B cell (primary cell): Measurements from ENCODE around the gene BFSP1.

Experiments
- CTCF ChIP-seq: fragments of 200-600 bp; IDR thresholded peaks from one replicate; pipeline ENCODE4 v1.8.0; 2022; ENCODE audit warnings: antibody characterized with exemption, mild to moderate bottlenecking
- EZH2 ChIP-seq: IDR thresholded peaks from 2 replicates; pipeline ENCODE4 v1.6.1; 2012; ENCODE audit warnings: borderline replicate concordance, low read depth, mild to moderate bottlenecking, moderate library complexity, low read length; ENCODE audit not compliant: insufficient read depth, poor library complexity, severe bottlenecking

GRCh38 chr20:17490501-17490900, 40.7 kb downstream of the BFSP1 start:
- no peak for TF ChIP-seq CTCF
- TF ChIP-seq EZH2, result no peak
